Measurements from ENCODE around the gene VWA3B. TPM values are rescaled to one million over a fixed set of nuclear protein-coding genes. Genes with fewer than 3 reads are reported as not detected.

VWA3B gene
- total and polyA plus RNA-seq, 2 of the 4 experiments (the other 2 are of a cell fraction), result not detected

DNA sequence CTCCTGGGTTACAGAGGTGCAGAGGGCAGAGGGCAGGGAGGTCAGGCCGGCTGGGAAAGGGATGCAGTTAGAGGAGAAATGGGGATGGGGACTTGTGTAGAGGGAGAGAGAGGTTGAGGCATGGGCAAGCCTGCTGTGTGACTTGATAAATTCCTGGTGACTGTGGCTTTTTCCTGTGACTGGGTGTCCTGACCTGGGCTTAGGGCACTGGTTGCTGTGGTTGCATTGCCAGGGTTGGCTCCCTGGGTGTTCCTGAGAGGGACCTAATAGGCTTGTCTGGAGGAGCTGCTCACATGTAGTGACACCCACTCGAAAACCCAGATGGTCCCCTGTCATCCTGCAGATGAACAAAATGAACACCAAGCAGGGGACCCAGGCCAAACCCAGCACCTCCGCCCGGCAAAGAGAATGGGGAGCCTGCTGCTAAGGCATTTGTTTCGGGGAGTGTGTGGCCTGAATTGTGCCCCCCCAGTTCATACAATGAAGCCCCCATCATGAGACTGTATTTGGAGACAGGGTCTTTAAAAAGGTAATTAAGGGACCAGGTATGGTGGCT lies 78.6 kb downstream of the VWA3B start:
- Histone ChIP-seq H3K4ac (ENCODE audit: low read depth, low read length) (no peak overlapping the region), H3K27me3 (ENCODE audit: control insufficient read depth, insufficient read depth, low read length) (peaks cover 14% of the 10 kb centered on the region), H2AK5ac (ENCODE audit: low read depth, low read length) (no peak overlapping the region), H3K9me1 (ENCODE audit: insufficient read depth, low read length) (no peaks in the 10 kb centered on the region; the same call in 1 of the 2 replicates), H3K14ac (replicated peaks; ENCODE audit: low read depth, low read length) (no peak overlapping the region), H2BK15ac (ENCODE audit: low read depth, low read length) (no peak overlapping the region), H2AK9ac (replicated peaks; ENCODE audit: low read depth, low read length, poor library complexity) (peak overlapping the region; percentile 59), H2BK20ac (ENCODE audit: low read depth, low read length) (no peak overlapping the region), H4K20me1 (ENCODE audit: insufficient read depth, low read length) (no peaks in the 10 kb centered on the region), H3K4me3 (ENCODE audit: insufficient read depth, low read depth, low read length) (no peak overlapping the region), H3K18ac (ENCODE audit: low read depth, low read length) (no peak overlapping the region), H3K4me2 (ENCODE audit: low read depth, low read length) (no peak overlapping the region), H2BK120ac (ENCODE audit: low read depth, low read length) (no peak overlapping the region), H4K91ac (ENCODE audit: insufficient read depth, low read depth, low read length) (no peak overlapping the region), H3K9me3 (ENCODE audit: control insufficient read depth, insufficient read depth, low read length) (no peaks in the 10 kb centered on the region), H3K56ac (ENCODE audit: extremely low read depth, insufficient read depth, low read length) (no peak overlapping the region), H3K36me3 (ENCODE audit: control insufficient read depth, insufficient read depth, low read length) (no peaks in the 10 kb centered on the region), H2AFZ (replicated peaks; ENCODE audit: low read length, poor library complexity) (no peak overlapping the region), H3K79me1 (ENCODE audit: low read depth in 1 of 2, low read length in 2 of 2) (no peaks in the 10 kb centered on the region), H3K23ac (ENCODE audit: low read depth, low read length) (no peak overlapping the region), H3K9ac (ENCODE audit: low read depth, low read length) (no peak overlapping the region), H3K4me1 (ENCODE audit: control insufficient read depth, insufficient read depth, low read length) (0 out of 2 replicates have a peak, but pooled peaks cover 1% of the 10 kb centered on the region), H3K27ac (ENCODE audit: insufficient read depth, low read length) (no peak overlapping the region), H2BK5ac (ENCODE audit: low read depth, low read length, poor library complexity, severe bottlenecking) (no peak overlapping the region), H4K8ac (ENCODE audit: low read depth in 2 of 2, low read length in 2 of 2) (no peak overlapping the region), H4K5ac (ENCODE audit: low read depth, low read length) (no peak overlapping the region)
- CTCF ChIA-PET, result no interaction called here
- no TSS peak for BruUV-seq (replicated peaks)
- ATAC-seq (ENCODE audit: low read depth) (no peak), DNase-seq (no peak)
- intact Hi-C loops (cut with micrococcal nuclease) (no loop called here), in situ Hi-C loops (cut with MboI; ENCODE audit: low sequenced_read_pairs) (no loop called here), dilution Hi-C loops (cut with HindIII; ENCODE audit: low sequenced_read_pairs, unreplicated experiment) (no loop called here)
- POLR2A ChIA-PET (ENCODE audit: unreplicated experiment), result no interaction called here
- TF ChIP-seq MXI1 (IDR thresholded peaks at IDR 0.05; ENCODE audit: borderline replicate concordance, low read depth, low read length) (no peak), POLR2A (IDR thresholded peaks at IDR 0.05; ENCODE audit: low read depth, low read length) (no peak), CHD1 (IDR thresholded peaks at IDR 0.05; ENCODE audit: low read depth, low read length) (no peak), RCOR1 (IDR thresholded peaks at IDR 0.05; ENCODE audit: insufficient replicate concordance, low read length) (no peak), BHLHE40 (IDR thresholded peaks at IDR 0.05; ENCODE audit: low read depth, low read length) (no peak), NFE2L2 (IDR thresholded peaks at IDR 0.05; ENCODE audit: low read depth, low read length) (no peak)
- TF ChIP-seq, protein P1, sequence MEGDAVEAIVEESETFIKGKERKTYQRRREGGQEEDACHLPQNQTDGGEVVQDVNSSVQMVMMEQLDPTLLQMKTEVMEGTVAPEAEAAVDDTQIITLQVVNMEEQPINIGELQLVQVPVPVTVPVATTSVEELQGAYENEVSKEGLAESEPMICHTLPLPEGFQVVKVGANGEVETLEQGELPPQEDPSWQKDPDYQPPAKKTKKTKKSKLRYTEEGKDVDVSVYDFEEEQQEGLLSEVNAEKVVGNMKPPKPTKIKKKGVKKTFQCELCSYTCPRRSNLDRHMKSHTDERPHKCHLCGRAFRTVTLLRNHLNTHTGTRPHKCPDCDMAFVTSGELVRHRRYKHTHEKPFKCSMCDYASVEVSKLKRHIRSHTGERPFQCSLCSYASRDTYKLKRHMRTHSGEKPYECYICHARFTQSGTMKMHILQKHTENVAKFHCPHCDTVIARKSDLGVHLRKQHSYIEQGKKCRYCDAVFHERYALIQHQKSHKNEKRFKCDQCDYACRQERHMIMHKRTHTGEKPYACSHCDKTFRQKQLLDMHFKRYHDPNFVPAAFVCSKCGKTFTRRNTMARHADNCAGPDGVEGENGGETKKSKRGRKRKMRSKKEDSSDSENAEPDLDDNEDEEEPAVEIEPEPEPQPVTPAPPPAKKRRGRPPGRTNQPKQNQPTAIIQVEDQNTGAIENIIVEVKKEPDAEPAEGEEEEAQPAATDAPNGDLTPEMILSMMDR (conservative IDR thresholded peaks at IDR 0.05; ENCODE audit: low read depth, low read length), result no peak
- no CpG with 5 or more reads among the region's 5 CpGs for WGBS, 2 experiments (ENCODE audit: extremely low coverage in 2 of 2, insufficient read length in 1 of 2)

All from IMR-90 (cell line).